DND-41 (cell line): ENCODE measurements around the gene ZDHHC14.

Source experiments
- CTCF ChIP-seq: IDR thresholded peaks from 2 replicates; pipeline ENCODE4 v1.5.1; 2012; ENCODE audit warnings: borderline replicate concordance, low read length, moderate library complexity, mild to moderate bottlenecking; ENCODE audit not compliant: poor library complexity, severe bottlenecking; ENCODE audit errors: extremely low read depth
- EZH2 ChIP-seq: IDR thresholded peaks from 3 replicates; pipeline ENCODE4 v1.6.1; 2012; ENCODE audit warnings: borderline replicate concordance, low read depth, mild to moderate bottlenecking, moderate library complexity, low read length, inconsistent platforms; ENCODE audit not compliant: severe bottlenecking

- TF ChIP-seq CTCF: no peak
- TF ChIP-seq EZH2: no peak
These were observed 111.3 kb downstream of the ZDHHC14 start for GRCh38 chr6:157492249-157492648.
